K562 treated with DMSO at 1 percent for 48 hours (cell line): Measurements from ENCODE around the gene CYSTM1. TPM values are rescaled to one million over a fixed set of nuclear protein-coding genes. Genes with fewer than 3 reads are reported as not detected.

Source experiments
- total RNA-seq: library from RNA; unstranded; fragments of 300-600 nt; gene quantifications from 2 replicates; pipeline ENCODE4 v1.2.3, GENCODE V29; 2022; ENCODE audit warnings: low replicate concordance; ENCODE audit errors: extremely low read depth

Gene CYSTM1
- not detected in 2 replicates for total RNA-seq

GRCh38 chr5:140174465-140175366 is at the start of gene CYSTM1:
Gene CYSTM1, plus strand, starts transcription at chr5:140175188. Its CDS starts 19,278 bp downstream, at chr5:140194466.

DNA sequence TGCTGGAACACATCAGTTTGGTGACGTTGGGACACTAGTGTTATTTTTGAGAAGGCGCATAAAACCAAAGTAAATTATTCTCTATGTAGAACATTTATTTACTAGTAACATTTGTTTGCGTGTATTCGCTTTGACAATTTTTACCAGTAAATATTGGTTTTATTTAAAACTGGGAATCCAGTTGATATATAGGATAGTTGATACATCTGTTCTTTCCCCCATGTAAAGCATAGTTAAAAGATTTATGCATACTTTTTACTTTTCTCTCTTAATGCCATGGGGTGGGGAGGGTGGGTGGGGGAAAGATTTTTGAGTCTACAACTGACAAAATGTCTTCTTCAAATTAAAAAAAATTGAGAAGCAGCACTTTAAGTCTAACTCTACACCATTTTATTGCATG is 49.4 kb upstream of the CYSTM1 start, which contains the start of gene IGIP:
Gene IGIP (plus strand): TSS at position 301 of the 400 bp plus-strand sequence. CDS start 2,540 bp downstream, outside the sequence.

Other genes with a start within 250 kb of the CYSTM1 start
- not detected in 2 replicates for gene NRG2, start 131.9 kb upstream of the CYSTM1 start, total RNA-seq
- gene PURA, start 61.1 kb upstream of the CYSTM1 start, total RNA-seq: not detected in 2 replicates
- gene IGIP, start 49.3 kb upstream of the CYSTM1 start, total RNA-seq: not detected in 2 replicates
- gene PFDN1, start 127.9 kb downstream of the CYSTM1 start, total RNA-seq: not detected in 2 replicates
- gene HBEGF, start 171.4 kb downstream of the CYSTM1 start, total RNA-seq: not detected in 2 replicates
- not detected in 2 replicates for gene SLC4A9, start 185.0 kb downstream of the CYSTM1 start, total RNA-seq
- not detected in 2 replicates for gene ANKHD1, start 226.6 kb downstream of the CYSTM1 start, total RNA-seq